Measurements from ENCODE around the gene MTRF1.

MTRF1 gene, protein sequence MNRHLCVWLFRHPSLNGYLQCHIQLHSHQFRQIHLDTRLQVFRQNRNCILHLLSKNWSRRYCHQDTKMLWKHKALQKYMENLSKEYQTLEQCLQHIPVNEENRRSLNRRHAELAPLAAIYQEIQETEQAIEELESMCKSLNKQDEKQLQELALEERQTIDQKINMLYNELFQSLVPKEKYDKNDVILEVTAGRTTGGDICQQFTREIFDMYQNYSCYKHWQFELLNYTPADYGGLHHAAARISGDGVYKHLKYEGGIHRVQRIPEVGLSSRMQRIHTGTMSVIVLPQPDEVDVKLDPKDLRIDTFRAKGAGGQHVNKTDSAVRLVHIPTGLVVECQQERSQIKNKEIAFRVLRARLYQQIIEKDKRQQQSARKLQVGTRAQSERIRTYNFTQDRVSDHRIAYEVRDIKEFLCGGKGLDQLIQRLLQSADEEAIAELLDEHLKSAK

GRCh38 chr13:41263261-41263971 lies at the start of gene MTRF1:
TSS of gene MTRF1 (minus strand) at chr13:41263576. CDS start at chr13:41260907, 2,669 bp downstream.
- DNase-seq = peak; percentile 11

- DNase-seq = no peak
Observed at GRCh38 chr13:41313117-41313516, 49.7 kb upstream of the MTRF1 start.

- DNase-seq = no peak
Observed at GRCh38 chr13:41312176-41312500, 48.8 kb upstream of the MTRF1 start.

GRCh38 chr13:41311406-41312175 lies 48.2 kb upstream of the MTRF1 start:
- no peak for DNase-seq

GRCh38 chr13:41310963-41311405 lies 47.6 kb upstream of the MTRF1 start, which contains the start of gene NAA16:
TSS of gene NAA16 (plus strand) at chr13:41311267. CDS start at chr13:41311529, 262 bp downstream.
- DNase-seq = peak; percentile 21

GRCh38 chr13:41307884-41308640 lies 44.7 kb upstream of the MTRF1 start:
- DNase-seq = no peak

- DNase-seq = no peak
Observed at GRCh38 chr13:41306271-41307145, 43.1 kb upstream of the MTRF1 start.

DNA sequence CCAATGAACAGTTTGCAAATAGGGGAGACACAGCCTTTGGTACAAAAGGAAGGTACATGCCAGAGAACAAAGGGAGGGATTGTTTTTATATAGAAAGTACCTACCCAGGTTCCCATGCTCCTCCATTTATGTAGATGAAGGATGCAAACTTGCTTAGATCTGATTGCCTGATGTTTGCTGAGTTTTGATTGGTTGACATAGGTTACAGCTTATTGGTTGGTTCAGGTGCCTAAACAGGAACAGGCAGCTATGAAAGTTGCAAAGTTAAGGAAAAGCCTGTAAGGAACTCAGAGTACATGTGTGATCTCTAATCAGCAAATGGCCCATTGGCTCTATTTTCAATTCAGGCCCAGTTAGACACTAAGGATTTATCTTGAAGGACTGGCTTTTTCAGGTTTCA lies 41.2 kb upstream of the MTRF1 start:
- DNase-seq = no peak

- no peak for DNase-seq
Observed at GRCh38 chr13:41302743-41303142, 39.4 kb upstream of the MTRF1 start.

DNA sequence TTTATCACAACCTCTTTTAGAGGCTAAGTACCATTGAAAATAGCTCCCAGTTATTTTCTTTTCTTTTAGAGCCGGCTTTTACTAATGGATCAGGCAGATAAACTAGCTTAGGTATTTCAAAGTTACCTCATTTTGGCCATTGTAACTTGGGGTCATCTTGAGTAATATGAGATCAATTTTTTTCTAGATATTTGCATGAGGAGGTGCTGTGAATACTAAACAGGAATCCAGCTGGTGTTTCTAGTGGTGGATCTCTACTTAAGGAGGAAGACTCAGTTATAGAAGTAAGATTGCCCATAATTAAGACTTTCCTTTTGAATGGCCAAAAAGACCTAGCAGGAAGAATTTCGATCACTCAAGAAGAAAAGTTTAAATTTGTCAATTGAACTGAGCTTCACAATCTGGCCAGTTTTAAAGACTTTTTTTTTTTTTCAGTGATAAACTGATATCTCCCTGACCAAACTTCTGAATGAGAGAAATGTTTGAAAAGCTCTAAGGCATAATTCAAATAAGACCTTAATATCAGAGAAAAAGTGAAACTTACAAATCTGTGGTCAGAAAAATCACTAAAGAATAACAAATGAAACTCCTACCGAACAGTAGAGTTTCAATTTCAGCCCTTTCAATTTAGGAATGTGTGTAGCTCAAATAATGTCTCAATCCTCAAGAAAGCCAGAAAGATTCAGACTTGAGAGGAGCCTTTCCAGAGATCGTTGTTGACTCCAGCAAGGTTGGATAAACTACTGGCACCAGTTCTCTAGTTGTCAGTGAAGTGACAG lies 36.1 kb upstream of the MTRF1 start:
- no peak for DNase-seq

DNA sequence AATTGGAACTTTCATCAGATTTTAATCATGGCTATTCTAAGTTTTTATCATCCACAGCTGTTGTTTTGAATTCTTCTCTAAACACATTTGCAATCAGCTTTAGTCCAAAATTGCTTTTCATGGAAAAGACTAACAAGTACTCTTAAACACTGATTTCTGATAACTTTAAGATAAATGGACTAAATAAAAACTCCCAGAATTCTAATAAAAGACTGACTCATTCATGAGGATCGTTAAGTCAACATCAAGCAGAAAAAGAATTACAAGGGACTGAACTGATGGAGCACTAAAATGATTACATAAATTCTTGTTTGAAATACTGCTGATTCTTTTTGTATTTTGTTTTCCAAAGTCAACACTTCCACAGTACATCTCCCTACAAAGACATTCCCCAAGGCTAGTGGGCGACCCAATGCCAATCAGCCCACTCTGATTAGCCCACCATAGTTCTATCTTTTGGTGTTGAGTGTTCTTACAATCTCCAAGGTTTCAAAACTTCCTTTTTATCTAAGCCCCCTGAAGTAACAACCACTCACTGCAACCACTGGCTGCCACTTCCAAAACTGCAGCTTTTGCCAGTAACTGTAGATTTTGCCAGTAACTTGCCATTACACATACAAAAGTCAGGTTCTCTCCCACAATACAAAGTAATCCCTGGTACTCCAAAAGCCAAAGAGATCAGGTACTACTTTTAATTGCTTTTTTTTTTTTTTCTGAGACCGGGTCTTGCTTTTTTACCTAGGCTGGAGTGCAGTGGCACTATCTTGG lies 33.7 kb upstream of the MTRF1 start:
- DNase-seq = no peak

- DNase-seq = no peak
Observed at GRCh38 chr13:41295973-41296372, 32.6 kb upstream of the MTRF1 start.

DNA sequence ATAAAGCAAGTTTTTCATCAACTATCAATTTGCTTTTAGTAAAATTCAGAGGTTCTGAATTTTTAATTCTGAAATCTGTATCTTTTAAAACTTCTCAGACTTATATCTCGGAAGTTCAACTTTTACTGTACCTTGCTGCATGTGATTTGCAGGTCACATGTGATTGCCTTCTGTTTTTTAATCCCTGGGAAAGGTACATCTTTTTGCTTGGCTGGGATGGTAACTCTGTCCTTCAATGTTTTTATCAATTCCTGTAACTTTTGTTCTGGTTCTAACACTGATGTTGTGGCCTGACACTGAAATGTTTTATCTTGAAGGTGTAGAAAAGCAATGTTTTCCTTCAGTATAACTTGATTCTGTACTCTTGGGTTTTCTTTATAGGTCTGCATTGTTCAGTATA lies 31.5 kb upstream of the MTRF1 start:
- DNase-seq = no peak

DNA sequence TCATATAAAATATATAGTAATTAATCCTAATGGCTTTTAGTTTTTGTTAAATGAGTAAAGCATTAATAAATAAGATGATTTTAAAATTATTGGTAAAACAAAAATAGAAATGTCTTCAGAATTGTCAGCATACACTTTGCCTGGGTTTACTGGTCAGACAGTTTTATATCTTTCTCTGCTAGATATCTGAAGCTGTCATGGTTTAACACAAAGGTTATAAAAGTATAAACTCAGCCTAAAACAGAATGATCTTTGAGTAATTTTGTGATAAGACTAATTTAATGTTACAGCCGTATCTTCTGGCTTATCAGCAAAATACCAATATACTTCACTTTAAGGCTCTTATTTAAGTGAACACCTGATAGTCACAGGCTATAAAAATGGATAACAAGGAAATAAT lies 29.9 kb upstream of the MTRF1 start:
- DNase-seq = no peak

- no peak for DNase-seq
Observed at GRCh38 chr13:41291246-41291645, 27.9 kb upstream of the MTRF1 start.

GRCh38 chr13:41289463-41289881 lies 26.1 kb upstream of the MTRF1 start:
- no peak for DNase-seq

- DNase-seq = no peak
Observed at GRCh38 chr13:41286370-41286769, 23.0 kb upstream of the MTRF1 start.

GRCh38 chr13:41284512-41285288 lies 21.3 kb upstream of the MTRF1 start:
- no peak for DNase-seq

DNA sequence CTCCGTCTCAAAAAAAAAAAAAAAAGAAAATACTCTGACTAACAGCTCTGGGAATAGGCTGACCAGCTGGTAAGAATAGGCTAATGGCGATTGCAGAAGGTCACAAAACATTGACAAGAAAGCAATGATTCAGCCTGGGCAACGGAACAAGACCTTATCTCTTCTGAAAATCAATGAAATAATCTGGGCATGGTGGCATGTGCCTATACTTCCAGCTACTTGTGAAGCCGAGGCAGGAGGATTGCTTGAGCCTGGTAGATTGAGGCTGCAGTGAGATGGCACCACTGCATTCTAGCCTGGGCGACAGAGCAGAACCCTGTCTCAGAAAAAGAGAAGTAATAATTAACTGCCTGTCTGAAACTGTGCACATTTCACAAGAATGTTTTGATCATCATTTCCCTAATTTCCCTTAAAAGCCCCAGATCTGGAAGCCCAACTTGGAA lies 18.8 kb upstream of the MTRF1 start:
- DNase-seq = no peak
